GM19240 (cell line): ENCODE results near the gene RBM28.
"Not testable (repeated sequence)": the region's sequence is repeated elsewhere in the genome, so short reads cannot be mapped to it uniquely, and the experiment has no call there.

Experiments
- DNase-seq: peaks from one replicate; pipeline ENCODE4 v3.0.0; 2011; ENCODE audit warnings: low spot score; ENCODE audit not compliant: insufficient read length

Gene RBM28

DNA sequence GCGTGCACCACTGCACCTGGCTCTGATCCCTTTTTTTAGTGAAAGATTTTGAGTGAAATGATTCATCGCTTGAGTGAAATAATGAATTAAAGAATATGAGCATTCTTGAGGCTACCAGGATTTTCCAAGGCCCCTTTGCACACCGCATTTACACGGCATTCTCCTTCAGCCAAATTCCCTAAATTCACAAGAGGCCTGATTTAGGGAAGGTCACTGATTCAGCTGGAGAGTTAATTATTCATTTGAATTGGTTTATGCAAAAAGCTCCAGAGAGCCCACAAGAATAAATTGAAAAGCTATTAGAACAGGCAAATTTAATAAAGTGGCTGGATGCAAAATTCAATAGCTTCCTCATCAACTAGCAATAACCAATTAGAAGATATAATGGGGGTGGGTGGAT is 56.2 kb downstream of the RBM28 start:
- no peak for DNase-seq

DNA sequence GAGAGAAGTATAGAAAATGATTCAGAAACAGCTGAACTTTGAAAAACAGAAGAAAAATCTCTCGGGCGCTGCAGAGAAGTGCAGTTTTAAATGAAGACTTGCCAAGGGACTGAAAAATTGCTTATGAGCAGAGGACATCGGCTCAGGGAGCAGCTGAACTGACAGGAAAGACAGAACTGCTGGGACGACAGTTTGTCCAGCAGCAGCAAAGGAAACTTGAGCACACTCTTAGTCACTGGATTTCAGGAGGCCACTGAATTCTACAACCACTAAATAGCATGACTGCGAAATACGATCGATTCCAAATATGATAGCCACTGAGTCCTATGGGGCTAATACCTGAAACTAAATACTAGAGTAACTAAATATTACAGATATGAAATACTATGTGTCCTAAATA is 59.6 kb downstream of the RBM28 start:
- DNase-seq = no peak

DNA sequence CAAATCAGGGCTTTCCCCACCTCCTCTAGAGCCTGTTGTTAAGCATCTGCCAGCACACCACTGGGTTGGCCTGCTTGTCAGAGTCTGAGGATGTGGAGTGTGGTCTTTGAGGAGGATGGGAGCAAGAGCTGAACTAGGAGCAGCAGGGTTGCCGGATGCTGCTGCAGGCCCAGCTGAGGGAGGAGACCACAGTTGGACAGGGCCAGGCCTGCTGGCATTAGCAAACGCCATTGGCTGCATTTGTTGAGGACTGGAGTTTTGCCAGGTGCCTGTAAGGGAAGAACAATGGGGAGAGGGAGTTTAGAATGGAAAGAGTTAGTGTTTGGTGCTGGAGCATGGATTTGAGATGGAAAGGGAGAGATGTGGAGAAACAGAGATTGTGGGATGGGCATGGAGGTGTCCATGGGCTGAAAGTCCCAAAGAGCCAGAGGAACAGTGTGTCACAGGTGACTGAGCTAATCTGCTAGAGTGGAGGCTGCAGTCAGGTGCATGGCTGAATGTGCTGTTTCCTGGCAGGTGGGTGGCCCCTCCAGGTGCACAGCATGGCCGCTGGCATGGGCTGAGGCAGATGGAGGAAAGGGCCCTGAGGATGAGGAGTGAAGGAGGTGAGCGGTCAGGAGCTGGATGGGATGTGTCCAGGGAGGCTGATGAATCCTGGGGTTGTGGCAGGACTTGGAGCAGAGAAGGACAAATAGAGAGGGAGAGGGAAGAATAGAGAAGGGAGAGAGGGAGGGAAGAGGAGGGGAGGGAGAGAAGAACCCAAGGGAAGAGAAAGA is 61.9 kb downstream of the RBM28 start:
- DNase-seq = no peak

DNA sequence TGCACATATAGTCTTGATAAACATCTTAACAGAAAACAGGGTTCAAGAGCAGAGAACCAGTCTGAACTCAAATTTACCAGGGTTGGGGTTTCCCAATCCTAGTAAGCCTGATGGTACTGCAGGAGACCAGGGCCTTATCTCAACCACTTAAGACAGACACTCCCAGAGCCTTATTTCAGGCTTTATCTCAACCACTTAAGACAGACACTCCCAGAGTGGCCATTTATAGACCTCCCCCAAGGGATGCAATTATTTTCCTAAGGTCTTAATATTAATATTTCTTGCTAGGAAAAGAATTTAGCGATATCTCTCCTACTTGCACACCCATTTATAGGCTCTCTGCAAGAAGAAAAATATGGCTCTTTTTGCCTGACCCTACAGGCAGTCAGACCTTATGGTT is 63.3 kb downstream of the RBM28 start:
- DNase-seq = not testable (repeated sequence)

DNA sequence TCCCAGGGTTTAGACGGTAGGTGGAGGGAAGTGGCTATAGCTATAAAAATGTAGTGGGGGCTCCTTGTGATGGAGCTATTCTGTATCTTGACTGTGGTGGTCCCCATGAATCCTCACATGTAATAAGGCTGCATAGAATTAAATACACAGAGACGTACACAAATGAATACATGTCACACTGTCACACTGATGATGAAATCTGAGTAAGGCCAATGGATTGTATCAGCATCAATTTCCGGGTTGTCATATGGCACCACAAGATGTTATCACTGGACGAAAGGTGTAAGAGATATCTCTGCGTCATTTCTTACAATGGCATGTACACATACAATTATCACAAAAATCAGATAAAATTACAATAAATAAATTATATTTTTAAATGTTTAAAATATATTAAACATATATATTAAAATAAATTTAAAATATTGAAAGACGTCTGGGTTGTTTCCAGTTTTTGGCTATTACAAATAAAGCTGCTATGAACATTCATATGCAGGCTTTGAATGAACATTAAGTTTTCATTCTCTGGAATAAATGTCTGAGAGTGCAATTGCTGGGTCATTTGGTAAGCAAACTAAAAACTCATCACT is 64.5 kb downstream of the RBM28 start:
- no peak for DNase-seq

DNA sequence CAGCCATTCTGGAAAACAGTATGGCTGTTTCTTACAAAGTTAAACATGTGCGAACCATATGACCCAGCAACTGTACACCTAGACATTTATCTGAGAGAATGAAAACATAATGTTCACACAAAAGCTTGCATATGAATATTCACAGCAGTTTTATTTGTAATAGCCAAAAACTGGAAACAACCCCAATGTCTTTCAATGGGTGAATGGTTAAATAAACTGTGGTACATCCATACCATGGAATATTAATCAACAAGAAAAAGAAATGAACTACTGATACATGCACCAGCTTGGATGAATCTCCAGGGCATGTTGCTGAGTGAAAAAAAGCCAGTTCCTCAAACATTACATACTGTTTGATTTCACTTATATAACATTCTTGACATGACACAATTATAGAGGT is 65.3 kb downstream of the RBM28 start:
- DNase-seq = no peak

DNA sequence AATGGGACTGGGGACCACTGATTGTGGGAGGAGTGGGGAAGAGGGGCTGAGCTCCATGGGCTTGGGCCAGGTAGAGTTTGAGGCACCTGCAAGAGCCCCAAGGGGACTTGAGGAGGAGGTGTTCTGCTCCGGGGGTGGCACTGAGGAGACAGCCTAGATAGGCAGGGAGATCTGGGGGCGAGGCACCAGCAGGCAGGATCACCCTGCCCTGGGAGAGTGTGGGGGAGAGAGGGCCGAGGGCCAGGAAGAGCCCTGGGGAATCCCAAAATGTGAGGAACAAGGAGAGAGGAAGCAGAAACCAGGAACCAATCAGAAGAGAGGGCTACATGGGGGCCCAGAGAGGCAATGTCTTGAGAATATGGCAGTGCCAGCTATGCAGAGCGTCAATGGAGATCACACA is 68.0 kb downstream of the RBM28 start:
- DNase-seq = no peak

DNA sequence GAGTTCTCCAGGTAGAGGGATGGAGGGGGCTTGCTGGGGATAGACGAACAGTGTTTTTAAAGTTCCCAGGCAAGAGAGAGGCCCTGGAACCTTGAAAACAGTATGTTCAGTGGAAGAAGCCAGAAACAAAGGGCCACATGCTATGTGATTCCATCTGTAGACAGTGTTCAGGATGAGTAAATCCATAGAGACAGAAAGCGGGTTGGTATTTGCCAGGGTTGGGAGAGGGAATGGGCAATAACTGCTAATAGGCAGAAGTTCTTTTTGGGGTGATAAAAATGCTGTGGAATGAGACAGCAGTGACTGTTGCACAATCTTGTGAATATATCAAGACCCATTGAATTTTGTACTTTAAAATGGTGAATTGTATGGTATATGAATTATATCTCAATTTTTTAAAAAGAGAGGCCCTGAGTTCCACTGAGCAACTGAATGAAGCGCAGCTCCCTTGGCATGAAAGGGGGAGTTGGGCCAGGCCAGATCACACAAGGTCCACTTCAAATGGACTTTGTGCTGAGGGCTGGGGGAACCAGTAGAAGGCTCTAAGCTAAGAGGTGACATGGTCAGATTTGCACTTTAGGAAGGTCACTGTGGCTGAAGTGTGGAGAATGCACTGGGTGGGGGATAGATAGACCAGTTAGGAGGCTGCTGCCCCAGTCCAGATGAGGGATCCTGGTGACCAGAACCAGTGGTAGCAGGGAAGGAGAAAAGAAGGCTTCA is 68.7 kb downstream of the RBM28 start:
- no peak for DNase-seq

DNA sequence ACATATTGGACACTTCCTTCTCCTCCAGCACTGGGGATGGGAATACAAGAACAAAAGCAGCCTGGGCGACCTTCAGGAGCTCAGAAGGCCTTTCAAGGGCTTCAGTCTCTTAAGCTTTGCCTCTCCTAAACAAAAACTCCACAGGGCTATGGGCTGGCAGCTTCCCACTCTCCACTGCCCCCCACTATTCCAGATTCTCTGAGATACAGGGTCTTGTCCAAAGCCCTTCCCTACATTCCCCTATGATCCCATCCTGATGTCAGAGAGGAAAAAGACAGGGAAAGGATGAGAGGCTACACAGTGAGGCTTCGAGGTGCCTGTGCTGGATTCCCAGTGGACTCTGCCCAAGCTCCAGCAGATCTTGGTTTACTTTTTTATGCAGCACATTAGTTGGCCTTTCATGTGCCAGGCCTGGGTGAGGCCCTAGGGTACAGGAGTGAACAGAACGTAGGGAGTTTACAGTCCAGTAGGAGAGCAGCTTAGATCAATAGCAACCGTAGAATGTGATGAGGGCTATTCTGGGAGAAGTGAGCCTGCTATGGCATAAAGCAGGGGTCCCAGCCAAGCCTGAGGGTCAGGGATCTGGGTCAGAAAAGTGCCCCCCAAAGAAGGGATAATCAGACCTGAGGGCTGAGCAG is 69.3 kb downstream of the RBM28 start:
- DNase-seq = no peak

DNA sequence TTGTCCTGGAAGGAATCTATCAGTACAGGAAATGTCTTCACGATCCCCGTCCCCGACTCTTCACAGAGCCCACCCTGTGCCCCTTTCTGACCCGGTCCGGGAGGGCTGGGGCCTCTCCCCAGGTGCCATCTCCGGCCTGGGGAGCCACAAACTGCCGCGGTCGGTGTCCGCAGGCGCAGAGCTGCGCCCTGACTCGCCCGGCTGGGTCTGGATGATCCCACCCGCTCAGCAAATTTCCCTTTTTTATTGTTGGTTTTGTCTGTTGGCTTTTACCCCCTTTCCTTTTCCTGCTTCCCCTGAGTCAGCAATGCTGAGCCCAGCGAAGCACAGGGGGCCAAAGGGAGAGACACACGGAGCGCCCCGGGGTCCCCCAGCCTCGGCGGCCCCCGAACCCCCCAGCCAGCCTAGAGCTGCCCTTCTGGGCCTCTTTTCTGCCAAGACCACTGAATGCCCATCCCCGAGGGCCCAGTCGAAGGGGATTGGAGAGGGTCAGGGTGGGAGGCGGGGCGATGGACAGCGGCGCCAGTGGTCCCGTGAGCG is 71.7 kb downstream of the RBM28 start:
- no peak for DNase-seq

DNA sequence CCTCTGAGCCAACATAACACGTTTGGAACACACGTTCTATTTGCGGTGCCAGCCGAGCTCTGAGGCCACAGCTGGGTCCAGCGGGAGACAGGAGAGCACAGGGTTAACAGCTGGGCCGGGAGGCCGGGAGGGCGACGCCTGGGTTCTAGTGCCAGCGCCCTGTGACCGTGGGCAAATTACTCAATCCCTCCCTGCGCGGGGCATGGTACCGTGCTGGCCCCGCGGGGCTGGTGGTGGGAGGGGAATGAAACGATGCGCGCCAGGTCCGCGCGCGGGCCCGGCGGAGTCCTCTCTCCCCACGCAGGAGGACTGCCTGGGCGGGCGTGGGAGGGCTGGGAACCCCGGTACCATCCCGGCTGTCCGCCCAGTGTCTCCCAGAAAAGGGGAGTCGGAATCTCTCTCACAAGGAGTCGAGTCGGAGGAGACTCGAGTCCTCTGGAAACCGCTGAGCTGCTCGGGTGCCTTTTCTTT is 72.2 kb downstream of the RBM28 start:
- no peak for DNase-seq

DNA sequence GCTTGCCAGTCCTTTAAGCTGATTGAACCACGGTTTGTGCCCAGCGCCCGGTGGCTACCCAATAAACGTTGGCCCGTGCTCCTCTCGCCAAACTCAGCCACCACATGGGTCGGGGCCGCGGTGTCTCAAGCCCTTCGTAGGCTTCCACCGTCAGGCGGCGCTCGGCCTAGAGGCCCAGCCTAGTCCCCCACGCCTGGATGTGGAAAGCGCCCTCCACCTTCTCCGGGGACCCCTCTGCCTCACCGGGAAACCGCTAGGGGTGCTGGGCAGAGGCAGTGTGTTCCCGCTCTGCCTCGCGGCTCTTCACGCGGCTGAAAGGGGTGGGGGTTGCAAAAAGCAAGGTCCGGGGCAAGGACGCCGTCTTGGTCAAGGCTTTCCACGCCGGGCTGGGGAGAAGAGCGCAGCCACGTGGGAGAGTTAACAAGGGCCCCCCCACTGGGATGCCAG is 72.9 kb downstream of the RBM28 start:
- no peak for DNase-seq

DNA sequence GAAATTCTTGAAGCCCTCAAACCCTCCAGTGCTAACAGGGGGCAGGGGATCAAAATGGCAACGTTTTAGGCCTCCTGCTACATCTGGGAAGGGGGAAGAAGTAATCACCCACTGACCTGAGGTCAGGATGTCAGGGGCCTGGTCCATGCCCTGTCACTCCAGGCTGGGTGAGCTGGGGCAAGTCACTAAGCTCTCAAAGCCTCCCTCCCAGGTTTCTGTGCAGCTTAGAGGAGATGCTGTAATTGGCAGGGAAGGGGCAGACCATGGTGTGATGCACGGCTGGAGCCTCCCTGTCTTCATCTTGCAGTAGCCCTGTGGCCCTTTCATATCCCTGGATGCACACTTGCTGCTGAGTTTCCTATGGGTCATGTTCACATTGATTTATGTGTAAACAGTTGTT is 75.5 kb downstream of the RBM28 start:
- DNase-seq = no peak

DNA sequence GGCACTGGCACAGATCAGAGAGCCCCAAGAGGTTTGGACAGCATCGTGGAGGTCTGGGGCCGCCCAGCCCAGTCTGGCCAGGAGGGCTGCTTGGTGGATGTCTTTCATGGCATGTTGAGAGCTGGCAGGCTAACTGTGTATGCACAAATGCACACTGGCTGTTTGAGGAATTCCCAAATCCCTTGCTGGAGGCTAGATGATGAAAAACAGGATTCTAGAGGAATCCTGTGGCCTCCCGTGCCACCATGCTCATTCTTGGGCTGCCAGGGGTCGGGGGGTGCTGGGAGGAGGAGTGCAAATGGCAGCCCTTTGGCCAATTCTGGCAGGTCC is 76.1 kb downstream of the RBM28 start:
- DNase-seq = no peak

DNA sequence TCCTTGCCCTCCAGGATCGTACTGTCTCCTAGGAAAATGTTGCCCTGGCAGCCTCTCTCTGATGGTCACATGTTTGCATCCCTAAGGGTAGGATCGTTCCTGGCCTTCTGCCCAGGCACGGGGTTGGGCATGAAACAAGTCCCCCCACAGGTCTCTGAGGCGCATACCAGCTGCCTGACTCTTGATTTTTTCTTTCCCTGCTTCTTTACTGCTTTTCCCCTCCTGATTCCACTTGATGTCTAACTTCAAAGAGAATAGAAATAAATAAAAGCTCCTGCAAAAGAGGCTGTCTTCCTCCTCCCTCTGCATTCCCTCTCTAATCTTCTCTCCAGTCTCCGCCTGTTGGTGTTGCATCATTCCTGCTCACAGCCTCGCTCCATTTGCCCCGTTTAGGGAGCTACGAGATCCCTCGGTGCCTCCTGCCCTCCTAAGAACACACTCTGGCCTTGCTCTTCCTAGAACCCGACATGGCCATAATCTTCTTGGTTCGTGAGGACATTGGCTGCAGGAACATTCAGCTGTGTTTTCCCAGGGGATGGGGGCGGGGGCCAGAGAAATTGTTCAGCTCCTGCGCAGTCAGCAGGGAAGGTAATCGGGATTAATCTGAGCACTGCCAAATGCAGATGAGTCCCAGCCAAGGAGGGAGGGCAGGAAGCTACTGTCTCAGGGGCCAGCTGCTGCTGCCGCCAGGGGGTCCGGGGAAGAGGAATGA is 76.7 kb downstream of the RBM28 start:
- DNase-seq = no peak

DNA sequence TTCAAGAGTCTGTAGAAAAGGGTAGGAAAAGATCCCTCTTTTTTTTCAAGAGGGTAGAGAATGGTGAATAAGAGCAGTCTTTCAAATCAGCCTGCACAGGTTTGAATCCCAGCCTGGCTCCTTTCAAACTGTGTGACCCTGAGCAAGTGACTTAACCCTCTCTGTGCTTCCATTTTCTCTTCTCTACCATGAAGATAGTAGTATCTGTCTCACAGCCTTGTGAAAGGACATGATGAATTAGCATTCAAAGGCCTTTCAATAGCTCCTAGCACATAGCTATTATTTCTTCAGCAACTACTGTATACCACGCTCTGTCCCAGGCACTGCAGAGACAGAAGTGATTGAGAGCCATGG is 77.2 kb downstream of the RBM28 start:
- DNase-seq = no peak

DNA sequence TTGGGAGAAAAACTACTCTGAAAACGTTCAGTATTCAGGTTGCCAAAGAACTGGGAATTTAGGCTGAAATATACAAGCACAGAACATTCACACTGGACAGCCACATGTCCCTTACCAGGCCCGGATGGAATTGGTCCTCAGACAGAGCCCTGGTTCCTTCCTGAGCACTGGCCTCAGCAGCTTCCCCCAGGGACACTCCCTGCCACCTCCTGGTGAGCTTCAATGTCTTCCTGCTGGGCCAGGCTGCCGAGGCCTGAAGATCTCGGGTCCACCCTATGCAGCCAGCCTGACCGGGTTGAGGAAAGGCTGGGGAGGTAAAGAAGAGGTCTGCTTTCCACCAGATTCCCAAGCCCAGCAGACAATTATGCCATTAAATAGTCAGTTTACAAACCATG is 77.8 kb downstream of the RBM28 start:
- DNase-seq = no peak

DNA sequence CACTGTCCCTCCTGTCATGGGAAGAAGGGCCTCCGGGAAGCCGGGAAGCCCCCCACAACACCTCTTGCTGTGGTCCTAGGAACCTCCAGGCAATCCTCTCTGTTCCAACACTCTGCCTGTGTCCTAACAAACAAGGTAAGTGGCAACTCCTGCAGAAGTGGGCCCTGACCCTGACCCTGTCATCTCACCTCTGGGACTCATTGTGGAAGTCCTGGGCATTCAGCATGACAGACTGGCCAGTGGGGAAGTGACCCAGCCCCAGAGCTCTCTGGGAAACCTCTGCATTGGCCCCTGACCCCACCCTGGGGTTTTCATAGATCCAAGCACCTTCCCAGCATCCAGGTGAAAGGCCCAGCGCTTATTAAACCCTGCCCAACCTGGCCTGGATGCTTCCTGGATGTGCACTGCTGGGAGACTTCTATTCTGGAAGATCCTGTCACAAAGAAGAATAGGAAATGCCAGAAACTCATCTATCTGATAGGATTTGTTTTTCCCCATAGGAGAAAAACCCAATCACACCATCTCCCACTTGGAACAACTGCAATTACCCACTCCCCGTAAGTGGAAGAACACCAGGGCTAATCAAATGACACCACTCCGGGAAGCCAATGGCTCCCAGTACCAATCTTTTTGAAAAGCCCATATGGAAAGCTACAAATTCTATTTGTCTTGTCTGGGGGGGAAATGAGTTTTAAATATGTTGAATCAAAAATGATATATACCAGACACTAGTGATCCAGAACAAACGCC is 78.4 kb downstream of the RBM28 start:
- DNase-seq = no peak

DNA sequence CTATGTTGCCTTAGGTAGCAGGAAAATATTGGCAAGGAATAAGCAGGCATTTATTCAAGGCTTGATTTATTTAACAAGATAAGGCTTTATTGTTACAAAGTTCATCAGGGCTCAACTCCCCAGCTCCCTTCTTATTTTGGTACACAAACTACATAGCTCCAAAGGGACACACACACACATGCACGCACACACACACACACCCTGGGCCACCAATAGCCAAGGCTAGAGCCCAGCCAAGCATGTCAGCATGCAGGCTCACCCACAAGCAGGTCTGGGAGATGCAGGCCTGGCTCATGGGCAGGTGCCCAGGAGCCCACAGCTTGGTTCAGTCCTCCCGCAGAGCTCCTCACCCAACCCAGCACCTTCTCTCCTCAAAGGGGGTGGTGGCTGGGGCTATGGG is 79.2 kb downstream of the RBM28 start:
- no peak for DNase-seq

DNA sequence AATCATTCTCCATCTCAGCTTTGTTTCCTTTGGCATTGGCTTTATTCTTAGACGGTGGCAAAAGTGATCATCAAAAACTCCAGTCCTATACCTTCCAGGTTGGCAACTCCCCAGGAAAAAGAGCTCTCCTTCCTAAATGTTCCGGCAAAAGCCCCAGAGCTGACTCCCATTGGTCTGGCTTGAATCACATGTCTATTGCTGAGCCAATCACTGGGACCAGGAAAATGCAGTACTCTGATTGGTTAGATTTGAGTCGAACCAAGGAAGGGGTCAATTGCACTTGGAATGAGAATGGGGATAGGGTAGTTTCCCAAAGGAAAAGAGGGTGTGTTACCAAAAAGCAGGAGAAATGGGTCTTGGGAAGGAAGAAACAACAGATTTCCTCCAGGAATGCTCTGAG is 80.3 kb downstream of the RBM28 start:
- no peak for DNase-seq
